GM19240 (cell line): ENCODE measurements around the gene CA9.

ENCODE experiments used
- DNase-seq: peaks from one replicate; pipeline ENCODE4 v3.0.0; 2011; ENCODE audit warnings: low spot score; ENCODE audit not compliant: insufficient read length

The CA9 gene

GRCh38 chr9:35714579-35715252 lies 41.0 kb downstream of the CA9 start:
- no peak for DNase-seq

- no peak for DNase-seq
Observed at GRCh38 chr9:35716230-35716629, 42.5 kb downstream of the CA9 start.

GRCh38 chr9:35717132-35717870 lies 43.6 kb downstream of the CA9 start:
- DNase-seq, result no peak

GRCh38 chr9:35718721-35719511 lies 45.2 kb downstream of the CA9 start:
- no peak for DNase-seq

- no peak for DNase-seq
Observed at GRCh38 chr9:35719546-35719945, 45.8 kb downstream of the CA9 start.

- DNase-seq, result no peak
Observed at GRCh38 chr9:35723426-35723825, 49.7 kb downstream of the CA9 start.

- no peak for DNase-seq
Observed at GRCh38 chr9:35723908-35724307, 50.2 kb downstream of the CA9 start.

GRCh38 chr9:35725362-35725761 lies 51.6 kb downstream of the CA9 start:
- no peak for DNase-seq

- DNase-seq, result no peak
Observed at GRCh38 chr9:35726931-35727330, 53.2 kb downstream of the CA9 start.

- DNase-seq, result no peak
Observed at GRCh38 chr9:35727676-35728040, 53.9 kb downstream of the CA9 start.

- DNase-seq, result peak; percentile 58
Observed at GRCh38 chr9:35728041-35728971, 54.6 kb downstream of the CA9 start.

- DNase-seq, result no peak
Observed at GRCh38 chr9:35729101-35729500, 55.4 kb downstream of the CA9 start.

GRCh38 chr9:35729700-35730485 lies 56.2 kb downstream of the CA9 start:
- no peak for DNase-seq

- no peak for DNase-seq
Observed at GRCh38 chr9:35730486-35730854, 56.7 kb downstream of the CA9 start.
